Ramos (cell line): ENCODE data around the gene FLNC.

Source experiments
- in situ Hi-C: fragments of 300-500 bp; cut with MboI; formaldehyde crosslinking; loops from one replicate; pipeline ENCODE4 v1.14.3; 2022; ENCODE audit warnings: low sequenced_read_pairs; ENCODE audit not compliant: unreplicated experiment

FLNC gene

DNA sequence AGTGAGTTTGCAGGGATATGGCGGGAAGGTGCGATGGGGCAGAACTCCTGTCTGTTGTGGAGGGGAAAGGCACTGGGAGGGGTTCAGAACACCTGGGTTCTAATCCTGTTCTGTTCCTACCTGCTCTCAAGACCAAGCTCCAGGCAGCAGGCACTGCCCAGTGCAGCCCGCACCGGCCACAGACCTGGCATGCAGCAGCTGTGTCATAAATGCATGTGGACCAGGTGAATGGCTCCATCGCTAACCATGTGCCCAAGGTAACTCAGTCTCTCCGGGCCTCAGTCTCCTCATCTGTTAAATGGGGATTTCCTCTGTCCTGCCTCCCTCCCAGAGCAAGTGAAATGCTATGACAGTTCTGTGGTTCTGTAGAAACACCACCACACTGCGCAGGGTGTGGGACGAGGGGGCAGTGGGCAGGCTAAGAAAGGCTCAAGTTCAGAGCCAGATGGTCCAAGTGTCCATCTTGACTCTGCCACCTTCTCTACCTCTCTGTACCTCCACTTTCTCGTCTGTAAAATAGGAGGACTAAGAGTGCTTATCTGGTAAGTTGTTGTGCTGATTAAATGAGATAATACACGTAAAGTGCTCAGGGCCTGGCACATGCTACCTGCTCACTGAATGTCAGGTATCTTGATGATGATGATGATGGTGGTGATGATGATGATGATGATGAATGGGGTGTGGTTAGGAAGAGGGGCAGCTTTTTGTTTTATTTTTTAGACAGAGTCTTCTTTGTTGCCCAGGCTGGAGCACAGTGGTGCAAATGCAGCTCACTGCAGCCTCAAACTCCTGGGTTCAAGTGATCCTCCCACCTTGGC, 55.4 kb downstream of the FLNC start:
- in situ Hi-C loops: loop anchor here (10.0 kb wide), 1 partner anchor 281 kb away; no protein-coding TSS in a partner anchor

DNA sequence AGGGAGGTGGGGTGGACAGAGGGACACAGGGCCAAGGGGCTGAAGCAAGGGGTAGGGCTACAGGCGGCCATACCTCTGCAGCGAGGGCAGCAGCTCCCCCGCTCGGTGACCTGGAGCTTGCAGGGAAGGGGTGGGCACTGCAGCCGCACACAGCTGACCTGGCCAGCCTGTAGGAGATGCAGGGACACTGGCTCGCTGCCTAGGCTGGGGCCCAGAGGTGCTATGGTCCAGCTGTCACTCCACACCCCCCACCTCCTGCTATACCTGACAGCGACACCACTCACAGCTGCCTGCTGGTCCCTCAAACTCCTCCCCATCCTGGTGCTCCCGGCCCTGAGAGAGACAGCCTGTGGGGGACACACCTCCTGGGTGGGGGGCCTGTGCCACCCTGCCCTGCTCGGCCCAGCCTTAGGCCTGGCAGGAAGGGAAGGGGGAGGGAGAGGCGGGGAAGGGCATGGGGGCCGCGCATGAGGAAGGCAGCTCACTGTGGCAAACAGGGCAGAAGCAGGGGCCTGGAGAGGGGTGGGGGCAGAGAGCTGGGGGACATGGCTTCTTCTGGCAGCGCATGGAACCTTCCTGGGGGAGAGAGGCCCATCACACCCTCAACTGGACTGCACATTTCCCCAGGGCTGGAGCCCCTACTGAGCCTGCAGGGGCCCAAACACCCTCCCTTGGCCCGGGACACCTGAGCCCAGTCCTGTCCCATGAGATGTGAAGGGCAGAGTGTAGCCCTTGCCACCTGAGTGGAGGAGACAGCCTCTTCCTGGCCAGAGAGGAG, 56.4 kb downstream of the FLNC start:
- in situ Hi-C loops: loop anchor here (10.0 kb wide), 1 partner anchor 282 kb away; no protein-coding TSS in a partner anchor

DNA sequence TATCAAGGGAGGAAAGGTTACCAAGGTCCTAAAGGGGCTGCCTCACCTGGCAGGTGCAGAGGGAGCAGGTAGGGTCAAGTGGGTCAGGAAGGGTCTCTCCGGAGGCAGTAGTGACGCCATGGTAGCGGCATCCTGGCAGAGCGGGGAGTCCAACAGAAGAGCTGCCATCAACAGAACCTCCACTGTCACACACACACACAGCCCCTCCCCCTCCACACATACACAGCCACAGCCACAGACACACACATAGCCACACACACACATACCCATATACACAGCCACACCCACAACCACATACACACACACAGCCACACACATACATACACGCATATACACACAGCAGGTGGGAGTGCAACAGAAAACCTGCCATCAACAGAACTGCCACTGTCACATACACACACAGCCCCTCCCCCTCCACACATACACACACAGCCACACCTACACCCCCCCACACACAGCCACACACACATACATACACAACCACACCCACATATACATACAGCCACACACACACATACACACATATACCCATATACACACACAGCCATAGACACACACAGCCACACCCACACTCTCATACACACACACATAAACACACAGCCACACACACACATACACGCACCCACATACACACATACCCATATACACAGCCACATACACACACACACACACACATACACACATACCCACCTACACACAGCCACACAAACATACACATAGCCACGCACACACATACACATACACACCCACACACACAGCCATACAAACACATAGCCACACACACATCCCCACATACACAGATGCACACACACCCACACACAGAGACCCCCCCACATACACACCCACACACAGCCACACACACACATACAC, 57.2 kb downstream of the FLNC start:
- in situ Hi-C loops: loop anchor here (10.0 kb wide), 1 partner anchor 283 kb away; no protein-coding TSS in a partner anchor

DNA sequence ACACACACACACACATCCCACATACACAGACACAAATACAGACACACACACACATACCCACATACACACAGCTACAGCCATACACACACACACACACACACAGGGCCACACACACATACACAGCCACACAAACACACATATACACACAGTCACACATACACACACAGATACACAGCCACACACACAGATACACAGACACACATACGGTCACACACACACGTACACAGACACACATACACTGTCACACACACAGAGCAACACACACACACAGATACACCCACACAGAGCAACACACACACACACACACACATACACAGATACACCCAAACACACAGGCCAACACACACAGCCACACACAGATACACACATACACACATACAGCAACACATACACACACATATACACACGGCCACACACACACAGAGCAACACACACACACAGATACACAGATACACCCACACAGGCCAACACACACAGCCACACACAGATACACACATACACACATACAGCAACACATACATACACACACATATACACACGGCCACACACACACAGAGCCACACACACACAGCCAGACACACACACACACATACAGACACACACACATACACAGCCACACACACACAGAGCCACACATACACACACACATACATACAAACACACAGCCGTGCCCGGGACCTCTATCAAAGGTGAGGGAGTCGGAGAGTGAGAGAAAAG, 58.0 kb downstream of the FLNC start:
- in situ Hi-C loops: loop anchor here (10.0 kb wide), 1 partner anchor 283 kb away; no protein-coding TSS in a partner anchor

DNA sequence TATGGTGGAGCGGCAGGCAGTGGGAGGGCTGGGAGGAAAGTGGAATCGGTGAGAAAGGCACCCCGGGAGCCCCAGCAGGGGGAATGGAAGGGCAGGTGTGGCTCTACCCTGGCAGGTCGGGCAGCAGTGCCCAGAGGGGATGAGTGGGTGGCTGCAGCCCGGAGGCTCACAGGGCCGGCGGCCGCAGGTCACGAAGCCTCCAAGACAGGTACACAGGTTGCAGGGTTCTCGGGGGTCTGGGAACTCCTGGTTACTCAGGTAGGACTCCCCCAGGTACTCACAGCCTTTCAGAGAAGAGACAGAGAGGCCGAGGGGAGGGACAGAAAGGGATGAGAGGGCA, 58.5 kb downstream of the FLNC start:
- in situ Hi-C loops: loop anchor here (10.0 kb wide), 1 partner anchor 284 kb away; no protein-coding TSS in a partner anchor

DNA sequence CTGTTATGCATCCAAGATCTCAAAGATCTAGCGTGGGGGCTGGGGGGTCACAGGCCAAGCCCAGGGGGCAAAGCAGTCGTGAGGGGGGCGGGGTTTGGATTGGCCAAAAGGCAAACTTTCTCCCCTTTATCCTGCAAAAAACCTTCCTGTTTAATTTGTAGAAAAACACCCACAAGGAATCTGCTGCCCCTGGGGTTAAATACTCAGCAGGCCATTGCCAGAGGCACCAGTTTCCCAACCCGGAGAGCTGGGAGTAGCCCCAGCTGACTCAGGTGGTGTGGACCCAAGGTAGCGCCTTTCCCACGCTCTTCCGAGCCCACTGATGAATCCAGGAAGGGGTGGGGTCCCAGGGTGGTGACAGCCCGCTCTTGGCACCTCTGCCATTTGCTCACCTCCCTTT, 58.9 kb downstream of the FLNC start:
- in situ Hi-C loops: loop anchor here (10.0 kb wide), 1 partner anchor 284 kb away; no protein-coding TSS in a partner anchor

DNA sequence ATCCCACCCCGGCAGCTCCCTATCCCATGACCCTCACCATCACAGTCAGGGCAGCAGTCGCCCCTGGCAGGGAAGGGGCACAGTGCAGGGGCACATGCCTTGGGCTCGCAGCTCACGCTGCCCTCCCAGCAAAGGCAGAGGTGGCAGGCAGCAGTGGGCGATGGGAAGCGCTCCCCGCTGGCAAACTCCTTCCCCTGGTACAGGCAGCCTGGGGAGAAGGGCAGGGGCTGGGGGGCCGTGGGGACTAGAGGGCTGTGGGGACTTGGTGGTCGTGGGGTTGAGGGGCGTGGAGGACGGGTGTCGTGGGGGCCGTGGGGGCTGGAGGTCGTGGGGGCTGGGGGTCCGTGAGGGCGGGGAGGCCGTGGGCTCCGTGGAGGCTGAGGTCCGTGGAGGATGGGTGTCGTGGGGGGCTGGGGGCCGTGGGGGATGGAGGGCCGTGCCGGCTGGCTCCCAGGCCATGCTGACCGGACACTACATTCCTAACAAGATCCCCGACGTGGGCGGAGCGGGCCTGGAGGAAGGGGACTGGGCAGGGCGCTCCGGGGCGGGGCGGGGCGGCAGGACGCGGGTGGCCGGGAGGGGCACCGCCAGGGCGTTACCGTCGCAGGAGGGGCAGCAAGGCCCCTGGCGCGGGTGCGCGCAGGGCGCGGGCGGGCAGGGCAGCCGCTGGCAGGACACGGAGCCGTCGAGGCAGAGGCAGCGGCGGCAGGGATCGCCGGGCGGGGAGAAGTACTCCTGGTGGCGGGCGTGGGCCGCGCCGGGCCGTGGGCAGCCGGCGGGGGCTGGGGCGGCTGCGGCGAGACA, 60.3 kb downstream of the FLNC start:
- in situ Hi-C loops: no loop called here

DNA sequence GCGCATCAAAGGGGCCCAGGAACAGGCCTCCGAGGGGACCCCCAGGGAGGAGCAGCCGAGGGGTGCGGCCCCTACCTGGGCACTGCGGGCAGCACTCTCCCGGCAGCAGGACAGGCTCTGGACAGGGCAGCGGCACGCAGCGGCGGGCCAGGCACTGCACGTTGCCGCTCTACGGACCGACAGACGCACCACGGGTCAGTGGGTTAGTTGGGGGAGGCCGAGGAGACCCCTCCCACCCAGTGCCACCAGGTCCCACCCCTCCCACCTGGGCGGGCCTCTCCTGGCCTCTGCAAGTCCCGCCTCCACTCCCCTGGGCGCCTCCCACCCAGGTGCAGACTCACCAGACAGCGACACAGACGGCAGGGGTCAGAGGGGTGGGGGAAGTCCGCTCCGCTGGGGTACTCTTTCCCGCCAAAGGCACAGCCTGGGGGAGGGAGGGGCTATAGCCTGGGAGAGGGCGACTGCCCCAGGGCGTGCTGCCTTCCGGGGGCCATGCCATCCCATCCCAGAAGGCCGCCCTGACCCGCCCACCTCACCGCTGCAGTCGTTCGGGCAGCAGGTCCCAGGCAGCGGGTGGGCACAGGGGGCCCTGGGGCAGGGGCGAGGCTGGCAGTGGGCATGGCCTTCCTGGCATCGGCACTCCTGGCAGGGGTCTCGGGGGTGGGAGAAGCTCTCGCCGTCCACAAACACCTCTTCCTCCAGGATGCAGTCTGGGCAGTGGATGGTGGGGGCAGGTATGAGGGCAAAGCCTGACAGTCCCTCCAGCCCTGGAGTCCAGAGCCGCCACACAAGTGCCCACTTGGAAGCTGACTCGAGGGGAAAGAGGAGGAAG, 61.1 kb downstream of the FLNC start:
- in situ Hi-C loops: no loop called here

DNA sequence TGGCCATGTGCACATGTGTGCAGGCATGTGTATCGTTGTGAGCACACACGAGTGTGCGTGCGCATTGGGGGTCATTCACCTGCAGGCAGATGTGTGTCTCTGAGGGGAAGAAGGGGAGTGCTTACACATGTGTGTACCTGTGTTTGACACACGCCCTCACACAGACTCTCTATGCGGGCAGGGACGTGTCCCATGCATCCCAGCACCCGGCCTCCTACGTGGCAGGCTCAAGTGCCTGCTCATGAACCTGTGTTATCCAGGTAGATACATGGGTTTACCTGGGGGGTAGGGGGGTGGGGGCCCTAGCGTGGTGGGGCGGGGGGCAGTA, 61.7 kb downstream of the FLNC start:
- in situ Hi-C loops: no loop called here

DNA sequence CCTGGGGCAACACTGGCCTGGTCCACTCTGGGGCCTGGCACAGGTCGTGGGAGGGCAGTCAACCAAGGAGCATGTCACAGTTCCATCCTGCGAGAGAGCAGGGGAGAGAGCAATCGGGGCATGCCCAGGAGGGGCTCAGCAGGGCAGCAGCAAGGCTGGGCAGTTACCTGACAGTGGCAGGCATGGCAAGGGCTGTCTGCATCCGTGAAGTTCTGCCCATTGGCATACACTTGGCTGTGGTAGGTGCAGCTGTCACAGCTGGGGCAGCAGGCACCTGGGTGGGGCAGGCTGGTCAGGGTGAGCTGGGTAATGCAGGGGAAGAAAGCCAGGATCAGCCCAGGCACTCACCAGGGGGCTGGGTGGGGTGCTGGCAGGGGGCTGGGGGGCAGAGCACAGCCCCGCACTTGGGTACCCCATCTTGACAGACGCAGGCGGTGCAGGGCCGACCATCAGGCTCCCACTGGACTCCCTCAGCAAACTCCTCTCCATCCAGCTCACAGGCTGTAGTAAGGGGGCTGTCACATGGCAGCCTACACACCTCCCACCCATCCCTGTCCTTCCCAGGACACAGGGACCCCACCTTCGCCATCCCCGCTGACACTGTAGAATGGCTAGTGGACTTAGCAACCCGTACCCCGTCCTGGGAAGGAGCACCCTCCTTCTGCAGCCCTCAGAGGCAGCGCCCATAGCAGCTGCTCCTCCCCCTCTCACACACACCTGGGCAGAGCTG, 62.5 kb downstream of the FLNC start:
- in situ Hi-C loops: no loop called here

DNA sequence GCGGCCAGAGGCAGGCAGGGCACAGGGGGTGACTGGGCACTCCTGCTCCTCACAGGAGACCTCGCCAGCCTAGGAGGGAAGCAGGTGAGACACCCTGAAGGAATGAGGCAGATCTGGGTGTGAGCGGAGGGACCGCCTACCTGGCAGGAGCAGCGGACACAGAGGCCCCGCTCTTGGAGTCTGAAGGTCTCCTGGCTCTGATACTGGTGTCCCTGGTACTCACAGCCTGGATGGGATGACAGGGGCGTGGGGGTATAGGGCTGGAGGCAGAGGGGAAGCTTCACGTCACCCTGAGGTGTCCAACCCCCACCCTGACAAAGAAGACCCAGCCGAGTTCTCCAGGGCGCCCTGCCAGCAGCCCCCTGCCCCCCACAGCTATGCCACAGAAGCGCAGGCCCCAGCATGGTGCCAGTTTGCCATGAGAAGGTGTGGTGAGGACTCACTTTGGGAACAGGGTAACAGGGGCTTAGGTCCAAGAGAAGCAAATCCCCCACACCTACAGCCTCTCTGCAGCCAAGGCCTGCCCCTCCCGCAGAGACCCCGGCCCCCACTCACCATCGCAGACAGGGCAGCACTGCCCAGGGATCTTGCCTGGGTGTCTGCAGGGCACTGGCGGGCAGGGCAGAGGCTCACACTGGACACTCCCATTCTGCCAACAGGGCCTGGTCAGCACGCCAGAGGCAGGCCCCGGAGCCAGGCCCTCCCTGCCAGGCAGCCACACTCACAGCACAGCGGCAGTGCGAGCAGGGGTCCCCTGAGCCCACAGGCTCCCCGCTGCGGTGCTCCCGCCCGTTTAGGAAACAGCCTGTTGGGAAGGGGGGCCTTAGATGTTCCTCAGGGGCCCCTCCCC, 63.3 kb downstream of the FLNC start:
- in situ Hi-C loops: no loop called here

DNA sequence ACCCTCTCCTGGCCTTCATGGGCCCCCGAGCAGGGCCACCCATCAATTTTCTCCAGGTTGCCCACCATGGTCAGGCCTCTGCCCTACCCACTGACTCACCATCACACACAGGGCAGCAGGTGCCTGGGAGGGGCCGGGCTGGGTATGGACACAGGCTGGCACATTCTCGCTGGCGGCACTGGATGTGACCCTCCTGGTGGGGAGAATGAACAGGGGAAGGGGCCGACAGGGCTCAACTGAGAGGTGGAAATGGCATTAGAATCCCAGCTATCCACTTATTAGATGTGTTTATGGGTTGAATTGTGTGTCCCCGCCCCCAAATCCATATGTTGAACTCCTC, 63.9 kb downstream of the FLNC start:
- in situ Hi-C loops: no loop called here

DNA sequence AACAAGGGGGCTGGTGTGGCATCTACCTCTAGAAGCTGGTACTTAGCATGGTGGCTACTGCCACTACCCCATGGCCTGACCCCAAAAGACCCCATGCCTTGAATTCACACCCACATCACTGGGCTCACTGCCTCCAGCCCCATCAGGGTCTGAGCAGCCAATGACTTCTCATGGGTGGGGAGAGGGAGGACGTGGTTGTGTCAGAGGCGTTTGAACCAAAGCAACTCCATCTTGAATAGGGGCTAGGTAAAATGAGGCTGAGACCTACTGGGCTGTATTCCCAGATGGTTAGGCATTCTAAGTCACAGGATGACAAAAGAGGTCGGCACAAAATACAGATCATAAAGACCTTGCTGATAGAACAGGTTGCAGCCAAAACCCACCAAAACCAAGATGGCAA, 65.1 kb downstream of the FLNC start:
- in situ Hi-C loops: no loop called here

DNA sequence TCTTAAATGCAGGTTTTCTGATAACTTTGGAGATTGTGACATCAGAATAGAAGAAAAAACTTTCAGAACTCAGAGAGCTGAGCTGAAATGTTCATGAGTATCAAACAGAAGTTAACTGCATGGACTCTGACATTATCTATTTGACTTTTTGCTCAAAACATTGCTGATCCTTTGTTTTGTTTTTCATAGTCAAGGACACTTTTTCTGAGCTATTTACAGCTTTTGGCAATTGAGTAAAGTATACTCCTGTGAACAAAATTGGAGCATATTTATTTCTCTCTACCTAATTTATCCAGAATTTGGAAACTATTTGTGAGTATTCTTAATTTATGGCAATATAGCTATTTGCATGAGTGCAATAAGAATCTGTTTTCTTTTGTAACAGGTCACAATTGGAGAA, 69.2 kb downstream of the FLNC start:
- in situ Hi-C loops: no loop called here

DNA sequence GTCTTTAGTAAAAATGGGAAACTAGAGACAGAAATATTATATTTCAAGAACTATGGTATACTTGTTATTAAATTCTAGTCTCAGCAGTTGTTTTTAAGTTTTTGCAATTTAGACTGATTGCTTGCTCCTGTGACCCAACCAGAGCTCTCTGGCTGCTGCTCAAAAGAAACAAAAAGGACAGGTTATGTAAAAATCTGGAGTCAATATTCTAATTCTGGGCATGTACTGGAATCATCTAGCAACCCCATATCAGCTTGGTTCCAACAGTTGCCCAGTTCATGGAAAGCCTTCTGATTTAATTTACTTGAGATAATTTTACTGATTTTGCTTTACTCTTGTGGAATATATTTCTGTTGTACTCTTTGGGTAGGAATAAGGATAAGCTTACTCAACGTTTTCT, 70.0 kb downstream of the FLNC start:
- in situ Hi-C loops: loop anchor here (10.0 kb wide), 1 partner anchor 305 kb away; no protein-coding TSS in a partner anchor

DNA sequence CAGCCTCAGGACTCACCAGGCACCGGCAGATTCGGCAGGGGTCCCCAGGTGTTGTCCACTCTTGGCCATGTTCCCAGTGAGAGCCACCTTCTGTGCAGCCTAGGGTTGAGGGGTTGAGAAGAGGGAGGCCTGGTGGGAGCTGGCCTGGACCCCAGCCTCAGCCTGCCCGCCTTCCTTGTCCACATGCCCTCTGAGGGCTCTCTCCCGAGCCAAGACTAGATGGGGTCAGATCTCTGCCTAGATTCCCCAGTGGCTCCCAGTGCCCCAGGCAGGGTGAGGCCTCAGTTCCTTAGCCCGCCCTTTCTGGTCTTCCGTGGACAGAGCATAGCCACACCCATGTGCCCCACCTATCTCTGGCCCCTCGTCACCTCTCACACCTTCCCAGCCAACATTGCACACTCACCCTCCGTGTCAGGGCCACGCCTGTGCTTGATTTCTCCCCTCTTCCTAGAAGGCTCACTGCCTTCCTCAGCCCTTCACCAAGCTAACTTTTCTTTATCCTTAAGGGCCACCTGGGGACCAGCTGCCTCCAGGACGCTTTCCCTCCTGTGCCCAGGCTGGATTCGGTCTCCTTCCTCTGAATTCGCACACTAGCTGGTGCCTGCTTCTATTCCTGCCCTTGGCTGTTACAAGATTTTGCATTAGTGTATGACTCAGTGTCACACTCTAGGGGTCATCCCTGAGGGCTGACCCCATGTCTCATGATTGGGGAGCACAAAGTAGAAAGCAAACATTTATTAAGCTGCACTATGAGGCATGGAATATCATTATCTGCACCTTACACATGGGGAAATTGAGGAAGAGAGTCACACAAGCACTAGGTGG, 72.8 kb downstream of the FLNC start:
- in situ Hi-C loops: loop anchor here (10.0 kb wide), 1 partner anchor 302 kb away; no protein-coding TSS in a partner anchor
